Measurements from ENCODE around the gene STXBP3.
"Not testable (repeated sequence)": the region's sequence is repeated elsewhere in the genome, so short reads cannot be mapped to it uniquely, and the experiment has no call there.

DNA sequence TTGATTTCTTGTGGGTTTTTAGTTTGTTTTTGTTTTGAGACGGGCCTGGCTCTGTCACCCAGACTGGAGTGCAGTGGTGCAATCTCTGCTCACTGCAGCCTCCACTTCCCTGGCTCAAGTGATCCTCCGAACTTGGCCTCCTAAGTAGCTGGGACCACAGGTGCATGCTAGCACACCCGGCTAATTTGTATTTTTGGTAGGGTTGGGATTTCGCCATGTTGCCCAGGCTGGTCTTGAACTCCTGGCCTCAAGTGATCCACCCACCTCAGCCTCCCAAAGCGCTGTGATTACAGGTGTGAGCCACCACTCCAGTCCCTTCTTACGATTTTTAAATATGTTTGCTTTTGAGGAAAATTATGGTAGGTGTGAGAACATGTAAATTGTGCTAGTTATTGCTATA, 44.4 kb upstream of the STXBP3 start:
- TF ChIP-seq, protein P1, sequence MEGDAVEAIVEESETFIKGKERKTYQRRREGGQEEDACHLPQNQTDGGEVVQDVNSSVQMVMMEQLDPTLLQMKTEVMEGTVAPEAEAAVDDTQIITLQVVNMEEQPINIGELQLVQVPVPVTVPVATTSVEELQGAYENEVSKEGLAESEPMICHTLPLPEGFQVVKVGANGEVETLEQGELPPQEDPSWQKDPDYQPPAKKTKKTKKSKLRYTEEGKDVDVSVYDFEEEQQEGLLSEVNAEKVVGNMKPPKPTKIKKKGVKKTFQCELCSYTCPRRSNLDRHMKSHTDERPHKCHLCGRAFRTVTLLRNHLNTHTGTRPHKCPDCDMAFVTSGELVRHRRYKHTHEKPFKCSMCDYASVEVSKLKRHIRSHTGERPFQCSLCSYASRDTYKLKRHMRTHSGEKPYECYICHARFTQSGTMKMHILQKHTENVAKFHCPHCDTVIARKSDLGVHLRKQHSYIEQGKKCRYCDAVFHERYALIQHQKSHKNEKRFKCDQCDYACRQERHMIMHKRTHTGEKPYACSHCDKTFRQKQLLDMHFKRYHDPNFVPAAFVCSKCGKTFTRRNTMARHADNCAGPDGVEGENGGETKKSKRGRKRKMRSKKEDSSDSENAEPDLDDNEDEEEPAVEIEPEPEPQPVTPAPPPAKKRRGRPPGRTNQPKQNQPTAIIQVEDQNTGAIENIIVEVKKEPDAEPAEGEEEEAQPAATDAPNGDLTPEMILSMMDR (IDR thresholded peaks at IDR 0.05), result not testable (repeated sequence)
- not testable (repeated sequence) for TF ChIP-seq POLR2A (IDR thresholded peaks at IDR 0.05)

All from uterus (tissue), 2 donors.